ENCODE data around the gene SMARCA4.

DNA sequence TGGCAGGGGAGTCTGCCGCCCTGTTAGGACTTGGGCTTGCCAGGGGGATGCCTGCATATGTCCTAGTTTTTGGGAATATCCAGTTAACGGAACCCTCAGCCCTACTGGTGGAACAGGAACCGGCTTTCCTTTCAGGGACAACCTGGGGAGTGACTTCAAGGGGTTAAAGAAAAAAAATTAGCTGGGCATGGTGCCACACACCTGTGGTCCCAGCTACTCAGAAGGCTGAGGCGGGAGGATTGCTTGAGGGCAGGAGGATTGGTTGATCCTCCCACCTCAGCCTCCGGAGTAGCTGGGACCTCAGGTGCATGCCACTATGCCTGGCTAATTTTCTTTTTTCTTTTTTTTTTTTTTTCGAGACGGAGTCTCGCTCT lies 150.9 kb downstream of the SMARCA4 start:
- TF ChIP-seq, protein P1, sequence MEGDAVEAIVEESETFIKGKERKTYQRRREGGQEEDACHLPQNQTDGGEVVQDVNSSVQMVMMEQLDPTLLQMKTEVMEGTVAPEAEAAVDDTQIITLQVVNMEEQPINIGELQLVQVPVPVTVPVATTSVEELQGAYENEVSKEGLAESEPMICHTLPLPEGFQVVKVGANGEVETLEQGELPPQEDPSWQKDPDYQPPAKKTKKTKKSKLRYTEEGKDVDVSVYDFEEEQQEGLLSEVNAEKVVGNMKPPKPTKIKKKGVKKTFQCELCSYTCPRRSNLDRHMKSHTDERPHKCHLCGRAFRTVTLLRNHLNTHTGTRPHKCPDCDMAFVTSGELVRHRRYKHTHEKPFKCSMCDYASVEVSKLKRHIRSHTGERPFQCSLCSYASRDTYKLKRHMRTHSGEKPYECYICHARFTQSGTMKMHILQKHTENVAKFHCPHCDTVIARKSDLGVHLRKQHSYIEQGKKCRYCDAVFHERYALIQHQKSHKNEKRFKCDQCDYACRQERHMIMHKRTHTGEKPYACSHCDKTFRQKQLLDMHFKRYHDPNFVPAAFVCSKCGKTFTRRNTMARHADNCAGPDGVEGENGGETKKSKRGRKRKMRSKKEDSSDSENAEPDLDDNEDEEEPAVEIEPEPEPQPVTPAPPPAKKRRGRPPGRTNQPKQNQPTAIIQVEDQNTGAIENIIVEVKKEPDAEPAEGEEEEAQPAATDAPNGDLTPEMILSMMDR (IDR thresholded peaks at IDR 0.05; ENCODE audit: low read length), result no peak
- no peak for TF ChIP-seq EZH2 (IDR thresholded peaks at IDR 0.05; ENCODE audit: borderline replicate concordance, low read length)

Data from OCI-LY1 (cell line).